ENCODE data around the gene PHTF2.

The PHTF2 gene

DNA sequence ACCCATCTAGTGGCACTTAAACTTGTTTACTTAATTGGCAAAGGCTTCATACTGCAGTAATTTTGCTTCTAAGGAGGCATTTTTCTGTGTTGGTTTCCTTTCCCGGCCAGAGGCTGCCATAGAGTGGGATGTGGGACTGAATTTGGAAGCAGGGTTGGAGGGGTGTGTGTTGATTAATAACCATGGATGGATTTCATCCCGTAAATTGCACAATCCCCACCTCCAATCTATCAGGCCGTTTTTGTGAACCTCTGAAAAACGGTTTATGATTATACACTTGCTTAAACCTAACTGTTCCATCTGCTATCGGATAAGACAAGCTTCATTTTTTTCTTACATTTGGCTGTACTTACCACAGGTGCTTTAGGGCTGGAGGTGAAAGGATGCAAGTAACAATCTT lies 1.6 kb upstream of the PHTF2 start:
- ATAC-seq: no peak
- no peak for TF ChIP-seq CREB5 (CRISPR knock-in tag; IDR thresholded peaks at IDR 0.05; ENCODE audit: low read depth)
- TF ChIP-seq, protein P1, sequence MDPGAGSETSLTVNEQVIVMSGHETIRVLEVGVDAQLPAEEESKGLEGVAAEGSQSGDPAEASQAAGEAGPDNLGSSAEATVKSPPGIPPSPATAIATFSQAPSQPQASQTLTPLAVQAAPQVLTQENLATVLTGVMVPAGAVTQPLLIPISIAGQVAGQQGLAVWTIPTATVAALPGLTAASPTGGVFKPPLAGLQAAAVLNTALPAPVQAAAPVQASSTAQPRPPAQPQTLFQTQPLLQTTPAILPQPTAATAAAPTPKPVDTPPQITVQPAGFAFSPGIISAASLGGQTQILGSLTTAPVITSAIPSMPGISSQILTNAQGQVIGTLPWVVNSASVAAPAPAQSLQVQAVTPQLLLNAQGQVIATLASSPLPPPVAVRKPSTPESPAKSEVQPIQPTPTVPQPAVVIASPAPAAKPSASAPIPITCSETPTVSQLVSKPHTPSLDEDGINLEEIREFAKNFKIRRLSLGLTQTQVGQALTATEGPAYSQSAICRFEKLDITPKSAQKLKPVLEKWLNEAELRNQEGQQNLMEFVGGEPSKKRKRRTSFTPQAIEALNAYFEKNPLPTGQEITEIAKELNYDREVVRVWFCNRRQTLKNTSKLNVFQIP (CRISPR knock-in tag; IDR thresholded peaks at IDR 0.05; ENCODE audit: borderline replicate concordance, low read depth): no peak
- TF ChIP-seq ZNF70 (CRISPR knock-in tag; IDR thresholded peaks at IDR 0.05): no peak
- no peak for TF ChIP-seq ZNF8 (CRISPR knock-in tag; IDR thresholded peaks at IDR 0.05)
- no peak for TF ChIP-seq OSR1 (CRISPR knock-in tag; IDR thresholded peaks at IDR 0.05)
- no peak for TF ChIP-seq ZFP30 (CRISPR knock-in tag; IDR thresholded peaks at IDR 0.05)
- no peak for TF ChIP-seq CSDC2 (CRISPR knock-in tag; IDR thresholded peaks at IDR 0.05)
- no peak for TF ChIP-seq ZC3H10 (CRISPR knock-in tag; IDR thresholded peaks at IDR 0.05)
- no peak for TF ChIP-seq ZFP3 (CRISPR knock-in tag; IDR thresholded peaks at IDR 0.05)
- no peak for TF ChIP-seq ARNTL (CRISPR knock-in tag; IDR thresholded peaks at IDR 0.05; ENCODE audit: borderline replicate concordance, low read depth)
- no peak for TF ChIP-seq TCF4 (CRISPR knock-in tag; IDR thresholded peaks at IDR 0.05; ENCODE audit: borderline replicate concordance)
- TF ChIP-seq PPARA (CRISPR knock-in tag; IDR thresholded peaks at IDR 0.05; ENCODE audit: borderline replicate concordance): no peak

DNA sequence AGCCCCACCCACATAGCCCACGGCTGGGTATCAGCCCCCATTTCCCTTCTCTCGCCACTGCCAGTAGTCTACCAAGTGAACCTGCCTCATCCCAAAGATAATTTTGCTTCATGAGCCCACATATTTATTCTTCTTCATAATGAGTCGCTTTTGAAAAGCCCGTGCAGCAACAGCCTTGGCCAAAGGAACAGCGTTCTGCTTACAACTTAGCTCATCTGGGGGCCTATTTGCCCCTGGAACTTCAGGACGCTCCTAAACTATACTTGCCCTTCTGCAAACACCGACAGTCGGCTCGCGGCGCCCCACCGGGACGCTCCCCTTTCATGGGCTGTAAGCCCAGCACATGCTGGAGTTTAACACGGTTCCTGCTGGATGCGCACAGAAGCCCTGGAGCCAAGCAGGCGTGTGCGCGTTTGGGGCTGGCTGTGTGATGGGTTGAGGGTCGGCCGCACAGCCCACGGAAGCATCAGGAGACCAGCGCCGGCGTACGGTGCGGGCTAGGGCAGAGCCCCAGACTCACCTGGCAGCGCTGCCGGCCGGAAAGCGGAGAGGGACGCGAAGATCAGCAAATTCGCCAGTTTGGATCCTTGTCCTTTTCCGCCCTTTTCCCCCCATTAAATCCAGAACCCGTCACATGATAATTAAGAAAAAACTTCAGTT lies 709 bp upstream of the PHTF2 start:
- no peak for TF ChIP-seq BACH2 (CRISPR knock-in tag; IDR thresholded peaks at IDR 0.05; ENCODE audit: borderline replicate concordance)
- TF ChIP-seq, protein P1 (CRISPR knock-in tag; IDR thresholded peaks at IDR 0.05; ENCODE audit: borderline replicate concordance, low read depth): 0 out of 2 replicates have a peak, but pooled peaks have one; percentile 43
- TF ChIP-seq CREB5 (CRISPR knock-in tag; IDR thresholded peaks at IDR 0.05; ENCODE audit: low read depth): 0 out of 2 replicates have a peak, but pooled peaks have one; percentile 9
- no peak for TF ChIP-seq ZNF565 (CRISPR knock-in tag; conservative IDR thresholded peaks at IDR 0.05; ENCODE audit: low read depth)
- TF ChIP-seq ZNF8 (CRISPR knock-in tag; IDR thresholded peaks at IDR 0.05): no peak
- 0 out of 2 replicates have a peak, but pooled peaks have one; percentile 9 for TF ChIP-seq ESRRG (CRISPR knock-in tag; IDR thresholded peaks at IDR 0.05)

DNA sequence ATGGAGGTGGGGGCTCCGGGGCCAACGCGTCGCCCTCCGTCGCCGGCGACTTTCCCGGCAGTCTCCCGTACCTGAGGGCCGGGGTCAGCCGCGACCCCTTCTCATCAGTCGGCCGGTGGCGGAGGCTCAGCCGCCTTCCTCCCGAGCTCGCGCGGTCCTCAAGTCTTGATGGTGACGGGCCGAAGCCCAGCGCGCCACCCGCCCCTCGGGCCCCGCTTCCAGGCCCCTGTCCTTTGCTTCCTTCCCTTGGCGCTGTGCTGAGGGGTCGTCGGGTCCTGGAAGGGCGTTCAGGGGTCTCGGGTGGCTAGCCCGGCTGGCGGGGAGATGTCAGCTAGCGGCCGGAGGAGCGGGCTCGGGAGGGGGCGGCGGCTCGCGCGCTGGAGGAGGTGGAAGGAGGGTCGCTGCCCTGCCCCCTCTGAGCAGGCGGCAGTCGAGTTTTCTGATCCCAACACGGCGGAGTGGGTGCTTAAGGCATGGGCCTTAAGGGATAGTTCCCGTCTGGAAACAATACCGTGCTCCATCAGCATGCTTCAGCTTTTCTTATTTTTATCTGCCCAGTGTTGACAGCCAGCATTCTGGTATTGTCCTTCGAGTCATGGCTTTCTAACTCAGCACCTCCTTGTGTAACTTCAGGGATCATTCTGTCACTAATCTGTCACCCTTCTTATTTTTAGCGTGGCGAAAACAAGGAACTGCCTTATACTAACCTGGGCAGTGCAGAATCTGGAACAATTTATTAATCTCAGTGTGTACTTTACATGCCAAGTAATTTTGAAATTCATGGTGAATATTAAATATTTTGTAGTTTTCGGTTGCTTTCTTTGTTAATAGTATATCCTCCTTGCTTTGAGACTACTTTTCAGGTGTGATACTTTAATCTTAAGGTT lies 748 bp downstream of the PHTF2 start:
- ATAC-seq: peak; percentile 21
- TF ChIP-seq ESRRG (CRISPR knock-in tag; IDR thresholded peaks at IDR 0.05): no peak
- TF ChIP-seq PPARA (CRISPR knock-in tag; IDR thresholded peaks at IDR 0.05; ENCODE audit: borderline replicate concordance): no peak
- no peak for TF ChIP-seq GLIS3 (CRISPR knock-in tag; IDR thresholded peaks at IDR 0.05)
- TF ChIP-seq ZC3H10 (CRISPR knock-in tag; IDR thresholded peaks at IDR 0.05): no peak
- TF ChIP-seq ZNF565 (CRISPR knock-in tag; conservative IDR thresholded peaks at IDR 0.05; ENCODE audit: low read depth): no peak
- TF ChIP-seq ARNTL (CRISPR knock-in tag; IDR thresholded peaks at IDR 0.05; ENCODE audit: borderline replicate concordance, low read depth): no peak
- TF ChIP-seq TOX (CRISPR knock-in tag; IDR thresholded peaks at IDR 0.05; ENCODE audit: borderline replicate concordance): no peak
- TF ChIP-seq TCF4 (CRISPR knock-in tag; IDR thresholded peaks at IDR 0.05; ENCODE audit: borderline replicate concordance): no peak
- TF ChIP-seq RARB (CRISPR knock-in tag; IDR thresholded peaks at IDR 0.05): no peak
- TF ChIP-seq CREB5 (CRISPR knock-in tag; IDR thresholded peaks at IDR 0.05; ENCODE audit: low read depth): no peak
- no peak for TF ChIP-seq OSR1 (CRISPR knock-in tag; IDR thresholded peaks at IDR 0.05)
- TF ChIP-seq, protein P2, sequence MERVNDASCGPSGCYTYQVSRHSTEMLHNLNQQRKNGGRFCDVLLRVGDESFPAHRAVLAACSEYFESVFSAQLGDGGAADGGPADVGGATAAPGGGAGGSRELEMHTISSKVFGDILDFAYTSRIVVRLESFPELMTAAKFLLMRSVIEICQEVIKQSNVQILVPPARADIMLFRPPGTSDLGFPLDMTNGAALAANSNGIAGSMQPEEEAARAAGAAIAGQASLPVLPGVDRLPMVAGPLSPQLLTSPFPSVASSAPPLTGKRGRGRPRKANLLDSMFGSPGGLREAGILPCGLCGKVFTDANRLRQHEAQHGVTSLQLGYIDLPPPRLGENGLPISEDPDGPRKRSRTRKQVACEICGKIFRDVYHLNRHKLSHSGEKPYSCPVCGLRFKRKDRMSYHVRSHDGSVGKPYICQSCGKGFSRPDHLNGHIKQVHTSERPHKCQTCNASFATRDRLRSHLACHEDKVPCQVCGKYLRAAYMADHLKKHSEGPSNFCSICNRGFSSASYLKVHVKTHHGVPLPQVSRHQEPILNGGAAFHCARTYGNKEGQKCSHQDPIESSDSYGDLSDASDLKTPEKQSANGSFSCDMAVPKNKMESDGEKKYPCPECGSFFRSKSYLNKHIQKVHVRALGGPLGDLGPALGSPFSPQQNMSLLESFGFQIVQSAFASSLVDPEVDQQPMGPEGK (CRISPR knock-in tag; IDR thresholded peaks at IDR 0.05; ENCODE audit: borderline replicate concordance): no peak
- TF ChIP-seq SNAI2 (CRISPR knock-in tag; IDR thresholded peaks at IDR 0.05): no peak
- TF ChIP-seq, protein P1 (CRISPR knock-in tag; IDR thresholded peaks at IDR 0.05; ENCODE audit: borderline replicate concordance, low read depth): no peak
- no peak for TF ChIP-seq ISL1 (CRISPR knock-in tag; IDR thresholded peaks at IDR 0.05)
- TF ChIP-seq CSDC2 (CRISPR knock-in tag; IDR thresholded peaks at IDR 0.05): no peak

More for the DNA sequence above, 709 bp upstream of the PHTF2 start:
- peak; percentile 39 for ATAC-seq

Measured in SK-N-SH treated with all-trans-retinoic acid at 6 μM for 48 hours (cell line).